PC-3 (cell line): ENCODE data around the gene FOXK2. TPM values are rescaled to one million over a fixed set of nuclear protein-coding genes. Genes with fewer than 3 reads are reported as not detected.
"Not testable (repeated sequence)": the region's sequence is repeated elsewhere in the genome, so short reads cannot be mapped to it uniquely, and the experiment has no call there.

Experiments
- ATAC-seq: fragments of 200-7000 bp; cut with Tn5 transposase; 2 replicates; pipeline ENCODE4 v1.9.1; 2020; ENCODE audit warnings: mild to moderate bottlenecking, moderate library complexity
- BruUV-seq: library from RNA; stranded (reverse); fragments of 400-500 nt; replicated peaks from 2 replicates; lab custom pipeline; 2021; lab: Mats Ljungman, UMichigan
- CTCF ChIA-PET: fragments of 300-600 bp; sonication (Branson Sonifier 250); formaldehyde crosslinking; loops from one replicate; lab custom pipeline; 2022; ENCODE audit warnings: antibody characterized with exemption; lab: Charles Lee
- POLR2A ChIA-PET: fragments of 300-600 bp; sonication (Branson Sonifier 250); formaldehyde crosslinking; loops from one replicate; lab custom pipeline; 2022; ENCODE audit warnings: antibody characterized with exemption; ENCODE audit not compliant: unreplicated experiment; lab: Charles Lee
- DNase-seq: peaks from one replicate; pipeline ENCODE4 v3.0.0-alpha.2; 2015
- H2AFZ ChIP-seq: fragments of 300-600 bp; sonication (generic); 2 replicates; pipeline ENCODE4 v1.6.0; 2016; ENCODE audit warnings: antibody characterized with exemption, low read length
- H3F3A ChIP-seq: fragments of 300-600 bp; sonication (generic); one replicate; pipeline ENCODE4 v1.6.0; 2017; ENCODE audit warnings: antibody characterized with exemption, low read length, control low read depth, mild to moderate bottlenecking; ENCODE audit not compliant: unreplicated experiment
- H3K27ac ChIP-seq: fragments of 300-600 bp; sonication (generic); 2 replicates; pipeline ENCODE4 v1.5.1; 2016; ENCODE audit warnings: mild to moderate bottlenecking, low read length
- H3K27me3 ChIP-seq: fragments of 300-600 bp; sonication (generic); 2 replicates; pipeline ENCODE4 v1.6.1; 2016; ENCODE audit warnings: low read length, mixed read lengths
- H3K36me3 ChIP-seq: fragments of 300-600 bp; sonication (generic); 2 replicates; pipeline ENCODE4 v1.6.1; 2016; ENCODE audit warnings: low read depth, mixed run types, low read length, mixed read lengths
- H3K4me1 ChIP-seq: fragments of 300-600 bp; sonication (generic); 2 replicates; pipeline ENCODE4 v1.5.1; 2016; ENCODE audit warnings: low read length; ENCODE audit not compliant: insufficient read depth
- H3K4me2 ChIP-seq: fragments of 300-600 bp; sonication (generic); 2 replicates; pipeline ENCODE4 v1.6.0; 2016; ENCODE audit warnings: low read length
- H3K4me3 ChIP-seq: fragments of 300-600 bp; sonication (generic); 2 replicates; pipeline ENCODE4 v1.5.1; 2016; ENCODE audit warnings: mild to moderate bottlenecking, low read length, mixed read lengths
- H3K79me2 ChIP-seq: fragments of 300-600 bp; sonication (generic); 2 replicates; pipeline ENCODE4 v1.6.1; 2017; ENCODE audit warnings: low read length, mixed read lengths
- H3K9ac ChIP-seq: fragments of 300-600 bp; sonication (generic); 2 replicates; pipeline ENCODE4 v1.6.0; 2016; ENCODE audit warnings: mild to moderate bottlenecking, low read length
- H3K9me2 ChIP-seq: fragments of 300-600 bp; sonication (generic); replicated peaks from 2 replicates; pipeline ENCODE4 v1.6.1; 2016; ENCODE audit warnings: mixed run types, low read length, mixed read lengths
- H3K9me3 ChIP-seq: fragments of 300-600 bp; sonication (generic); 2 replicates; pipeline ENCODE4 v1.6.1; 2016; ENCODE audit warnings: low read length, mixed read lengths
- H4K20me1 ChIP-seq: fragments of 300-600 bp; sonication (generic); 2 replicates; pipeline ENCODE4 v1.6.1; 2016; ENCODE audit warnings: low read length, mixed read lengths
- EZH2 ChIP-seq: fragments of 300-600 bp; sonication (generic); IDR thresholded peaks from one replicate; pipeline ENCODE4 v1.6.1; 2017; ENCODE audit warnings: antibody characterized with exemption, mild to moderate bottlenecking, low read length; ENCODE audit not compliant: unreplicated experiment
- EZH2phosphoT487 ChIP-seq: fragments of 300-600 bp; sonication (generic); IDR thresholded peaks from 2 replicates; pipeline ENCODE4 v1.6.1; 2018; ENCODE audit warnings: mild to moderate bottlenecking, antibody characterized with exemption, low read length, borderline replicate concordance
- intact Hi-C: fragments of 100-400 bp; cut with micrococcal nuclease; formaldehyde crosslinking; loops from 2 replicates; pipeline ENCODE4 v1.9.0; 2023
- total RNA-seq: library from RNA; depleted of rRNA; stranded (reverse); fragments of >200 nt; gene quantifications from 2 replicates; pipeline ENCODE4 v1.2.3, GENCODE V29; 2014
- TF ChIP-seq, protein P1 (sequence below): fragments of 300-600 bp; sonication (generic); conservative IDR thresholded peaks from 2 replicates; pipeline ENCODE4 v1.5.1; 2017; ENCODE audit warnings: antibody characterized with exemption, low read depth, mild to moderate bottlenecking, low read length

Gene FOXK2
- total RNA-seq, 1 experiment from 2014 or later = 60.5 TPM

DNA sequence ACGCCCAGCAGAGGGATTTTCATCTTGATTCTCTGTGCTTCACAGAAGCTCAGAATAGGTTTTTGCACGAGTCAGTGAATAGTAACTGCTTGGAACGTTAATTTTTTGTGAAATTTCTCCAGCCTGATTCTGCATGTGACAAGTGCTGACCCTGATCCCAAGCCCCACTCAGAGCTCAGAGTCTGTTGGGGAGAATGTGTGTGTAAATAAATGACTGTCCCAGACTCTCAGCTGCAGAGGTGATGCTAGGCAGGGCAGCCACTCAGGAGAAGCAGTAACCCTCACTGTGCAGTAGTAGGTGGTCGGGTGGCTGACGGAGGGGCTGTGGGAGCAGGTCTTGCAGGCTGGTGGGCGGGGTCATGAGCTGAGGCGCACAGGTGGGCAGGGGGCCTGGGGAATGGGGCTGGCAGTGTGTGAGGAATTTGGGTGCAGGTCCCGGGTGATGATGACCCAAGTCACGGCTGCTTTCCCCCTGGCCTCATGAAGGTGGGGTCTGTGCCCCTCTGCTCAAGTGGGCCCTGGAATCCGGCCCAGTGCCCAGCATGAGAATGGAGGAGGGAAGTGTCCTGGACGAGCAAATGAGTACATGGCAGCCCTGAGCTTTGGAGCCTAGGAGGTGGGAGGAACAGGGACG, 16.3 kb upstream of the FOXK2 start:
- H3F3A ChIP-seq = no peaks in the 10 kb centered on the region

DNA sequence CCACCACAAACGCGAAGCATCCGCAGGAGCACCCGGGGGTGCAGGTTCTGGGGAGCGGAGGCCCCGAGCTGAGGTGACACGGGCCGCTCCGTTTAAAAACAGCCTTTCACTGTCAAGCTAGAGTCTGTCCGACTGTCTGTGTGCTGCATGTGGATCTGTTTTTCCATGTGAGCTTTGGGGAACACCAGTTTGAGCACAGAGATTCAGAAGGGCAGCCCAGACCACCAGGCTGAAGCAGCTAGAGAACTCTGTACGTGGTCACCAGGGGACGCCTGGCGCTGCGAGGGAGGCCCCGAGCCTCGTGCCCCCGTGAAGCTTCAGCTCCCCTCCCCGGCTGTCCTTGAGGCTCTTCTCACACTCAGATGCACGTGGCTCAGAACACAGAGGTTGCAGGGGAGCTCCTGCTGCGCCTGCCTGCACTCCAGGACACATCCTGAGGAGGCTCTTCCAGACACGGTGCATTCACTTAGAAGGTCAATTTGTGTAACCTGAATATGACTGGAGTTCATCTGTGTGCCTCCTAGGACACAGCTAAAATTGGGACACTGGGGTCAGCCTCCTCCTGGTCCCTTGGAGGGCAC, 15.7 kb upstream of the FOXK2 start:
- no peaks in the 10 kb centered on the region for H3K36me3 ChIP-seq
- H3K4me2 ChIP-seq = no peak overlapping the region
- H2AFZ ChIP-seq = no peak overlapping the region
- POLR2A ChIA-PET = no interaction called here
- ATAC-seq (no peak), DNase-seq (no peak)
- no peaks in the 10 kb centered on the region for H3K9me3 ChIP-seq
- H3K27ac ChIP-seq = no peak overlapping the region
- H3K4me3 ChIP-seq = no peak overlapping the region
- H3K9me2 ChIP-seq = no peaks in the 10 kb centered on the region
- H3K79me2 ChIP-seq = no peaks in the 10 kb centered on the region
- CTCF ChIA-PET = no interaction called here
- H4K20me1 ChIP-seq = no peaks in the 10 kb centered on the region
- H3K4me1 ChIP-seq = no peaks in the 10 kb centered on the region
- H3K27me3 ChIP-seq = no peaks in the 10 kb centered on the region
- no peak for TF ChIP-seq EZH2phosphoT487
- no peaks in the 10 kb centered on the region for H3F3A ChIP-seq
- no peak overlapping the region for H3K9ac ChIP-seq
- no TSS peak for BruUV-seq
- intact Hi-C loops = no loop called here

More for the DNA sequence above, 16.3 kb upstream of the FOXK2 start:
- Histone ChIP-seq H3K9me2 (no peaks in the 10 kb centered on the region), H3K27me3 (no peaks in the 10 kb centered on the region), H3K4me1 (no peaks in the 10 kb centered on the region), H3K4me2 (no peak overlapping the region), H3K79me2 (no peaks in the 10 kb centered on the region), H3K9ac (no peak overlapping the region), H3K9me3 (no peaks in the 10 kb centered on the region), H3K4me3 (no peak overlapping the region), H3K36me3 (no peaks in the 10 kb centered on the region), H3K27ac (no peak overlapping the region), H2AFZ (no peak overlapping the region), H4K20me1 (no peaks in the 10 kb centered on the region)
- ChIA-PET CTCF (no interaction called here), POLR2A (no interaction called here)
- DNase-seq = no peak
- no peak for ATAC-seq
- intact Hi-C loops = no loop called here
- no peak for TF ChIP-seq EZH2phosphoT487
- TF ChIP-seq, protein P1, sequence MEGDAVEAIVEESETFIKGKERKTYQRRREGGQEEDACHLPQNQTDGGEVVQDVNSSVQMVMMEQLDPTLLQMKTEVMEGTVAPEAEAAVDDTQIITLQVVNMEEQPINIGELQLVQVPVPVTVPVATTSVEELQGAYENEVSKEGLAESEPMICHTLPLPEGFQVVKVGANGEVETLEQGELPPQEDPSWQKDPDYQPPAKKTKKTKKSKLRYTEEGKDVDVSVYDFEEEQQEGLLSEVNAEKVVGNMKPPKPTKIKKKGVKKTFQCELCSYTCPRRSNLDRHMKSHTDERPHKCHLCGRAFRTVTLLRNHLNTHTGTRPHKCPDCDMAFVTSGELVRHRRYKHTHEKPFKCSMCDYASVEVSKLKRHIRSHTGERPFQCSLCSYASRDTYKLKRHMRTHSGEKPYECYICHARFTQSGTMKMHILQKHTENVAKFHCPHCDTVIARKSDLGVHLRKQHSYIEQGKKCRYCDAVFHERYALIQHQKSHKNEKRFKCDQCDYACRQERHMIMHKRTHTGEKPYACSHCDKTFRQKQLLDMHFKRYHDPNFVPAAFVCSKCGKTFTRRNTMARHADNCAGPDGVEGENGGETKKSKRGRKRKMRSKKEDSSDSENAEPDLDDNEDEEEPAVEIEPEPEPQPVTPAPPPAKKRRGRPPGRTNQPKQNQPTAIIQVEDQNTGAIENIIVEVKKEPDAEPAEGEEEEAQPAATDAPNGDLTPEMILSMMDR = no peak
- TF ChIP-seq EZH2 = no peak
- BruUV-seq = no TSS peak

DNA sequence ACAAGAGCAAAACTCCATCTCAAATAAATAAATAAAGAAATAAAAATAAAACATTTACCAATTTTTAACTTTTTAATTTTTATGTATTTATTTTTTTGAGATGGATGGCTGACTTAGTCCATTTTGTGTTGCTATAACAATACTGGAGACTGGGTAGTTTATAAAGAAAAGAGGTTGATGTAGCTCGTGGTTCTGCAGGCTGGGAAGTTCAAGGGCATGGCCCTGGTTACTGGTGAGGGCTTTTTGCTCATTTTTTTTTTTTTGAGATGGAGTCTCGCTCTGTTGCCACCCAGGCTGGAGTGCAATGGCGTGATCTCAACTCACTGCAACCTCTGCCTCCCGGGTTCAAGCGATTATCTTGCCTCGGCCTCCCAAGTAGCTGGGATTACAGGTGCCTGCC, 14.2 kb upstream of the FOXK2 start:
- Histone ChIP-seq H3K9ac (no peak overlapping the region), H3K27me3 (no peaks in the 10 kb centered on the region), H3K79me2 (no peaks in the 10 kb centered on the region), H4K20me1 (no peaks in the 10 kb centered on the region), H3K9me2 (no peaks in the 10 kb centered on the region), H3K27ac (no peak overlapping the region), H2AFZ (no peak overlapping the region), H3K4me3 (no peak overlapping the region), H3F3A (no peaks in the 10 kb centered on the region), H3K36me3 (no peaks in the 10 kb centered on the region), H3K9me3 (no peaks in the 10 kb centered on the region), H3K4me1 (no peaks in the 10 kb centered on the region), H3K4me2 (no peak overlapping the region)
- ATAC-seq (no peak), DNase-seq (no peak)
- no TSS peak for BruUV-seq
- ChIA-PET POLR2A (no interaction called here), CTCF (no interaction called here)
- TF ChIP-seq EZH2phosphoT487 = no peak
- no peak for TF ChIP-seq EZH2
- TF ChIP-seq, protein P1 = no peak
- intact Hi-C loops = no loop called here

DNA sequence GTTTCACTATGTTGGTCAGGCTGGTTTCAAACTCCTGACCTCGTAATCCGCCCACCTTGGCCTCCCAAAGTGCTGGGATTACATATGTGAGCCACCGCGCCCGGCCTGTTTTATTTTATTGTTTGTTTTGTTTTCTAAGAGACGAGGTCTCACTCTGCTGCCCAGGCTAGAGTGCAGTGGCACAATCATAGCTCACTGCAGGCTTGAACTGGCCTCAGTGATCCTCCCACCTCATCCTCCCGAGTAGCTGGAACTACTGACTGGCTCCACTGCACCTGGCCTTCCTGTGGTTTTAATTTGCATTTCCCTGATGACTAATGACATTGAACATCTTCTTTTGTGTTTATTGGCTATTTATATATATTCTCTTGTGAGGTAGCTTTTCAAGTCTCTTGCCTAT, 13.1 kb upstream of the FOXK2 start:
- POLR2A ChIA-PET = not testable (repeated sequence)

More for the DNA sequence above, 13.1 kb upstream of the FOXK2 start:
- peak; percentile 42 for DNase-seq
- BruUV-seq, ATAC-seq, H3K4me1 ChIP-seq, H3K27ac ChIP-seq, H3K4me2 ChIP-seq, H2AFZ ChIP-seq, H3K4me3 ChIP-seq, H3F3A ChIP-seq, H3K27me3 ChIP-seq, H3K9me2 ChIP-seq, H3K9ac ChIP-seq, H3K9me3 ChIP-seq, H3K36me3 ChIP-seq, intact Hi-C loops, H3K79me2 ChIP-seq, H4K20me1 ChIP-seq: not testable (repeated sequence)
- CTCF ChIA-PET = interaction anchor here (0.5 kb wide), 1 partner anchor 26 kb away, joined by 11 read pairs; no protein-coding TSS in a partner anchor
